ENCODE data around the gene CD300H. TPM values are rescaled to one million over a fixed set of nuclear protein-coding genes. Genes with fewer than 3 reads are reported as not detected.
"Not testable (repeated sequence)": the region's sequence is repeated elsewhere in the genome, so short reads cannot be mapped to it uniquely, and the experiment has no call there.

The CD300H gene
- total RNA-seq, 2 donors from 2014 or later: not detected

DNA sequence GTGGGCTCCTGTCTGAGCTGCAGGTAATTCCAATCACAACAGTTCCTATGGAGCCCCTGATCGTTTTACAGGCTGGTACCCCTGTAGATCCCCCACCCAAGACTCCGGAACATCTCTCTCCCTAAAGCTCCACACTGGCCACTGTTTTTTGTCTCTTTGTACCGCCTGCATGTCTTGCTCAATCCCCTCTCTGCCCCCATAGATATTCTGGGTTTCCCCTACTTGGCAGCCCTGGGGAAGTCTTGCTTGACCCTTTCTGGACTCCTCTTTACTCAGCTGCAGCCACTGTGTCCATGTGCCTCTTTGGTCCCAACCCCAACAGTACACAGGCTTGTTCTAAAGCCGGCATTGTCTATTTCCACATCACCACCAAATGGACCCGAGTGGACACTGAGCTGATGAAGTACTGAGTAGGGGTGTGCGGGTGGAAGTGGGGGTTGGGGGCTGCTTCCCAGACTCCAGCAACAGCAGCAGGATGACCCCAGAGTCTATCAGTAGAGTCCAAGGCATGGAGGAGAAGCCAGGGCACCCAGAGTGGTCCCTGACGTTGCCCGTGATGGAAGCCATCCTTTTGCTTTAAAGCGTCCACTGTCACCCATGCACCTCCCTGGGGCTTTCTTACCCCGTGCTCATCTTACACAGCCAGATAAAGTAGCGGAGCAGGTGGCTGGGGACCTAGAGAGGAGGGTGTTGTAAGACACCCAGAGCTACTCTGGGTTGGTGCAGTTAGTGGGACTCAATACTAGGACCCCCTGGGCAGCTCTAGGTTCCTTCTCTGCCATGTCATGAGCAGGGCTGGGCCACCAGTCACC lies 42.5 kb downstream of the CD300H start:
- Mint-ChIP-seq H3K4me1 (ENCODE audit: low read depth in 2 of 2) (peaks cover 19 to 49% of the 10 kb centered on the region in 2 donors), H3K4me3 (no peak overlapping the region), H3K27me3 (no peaks in the 10 kb centered on the region), H3K36me3 (no peaks in the 10 kb centered on the region), H3K27ac (no peak overlapping the region), H3K9me3 (no peaks in the 10 kb centered on the region)
- no peak for ATAC-seq
- DNase-seq (ENCODE audit: low spot score): no peak

DNA sequence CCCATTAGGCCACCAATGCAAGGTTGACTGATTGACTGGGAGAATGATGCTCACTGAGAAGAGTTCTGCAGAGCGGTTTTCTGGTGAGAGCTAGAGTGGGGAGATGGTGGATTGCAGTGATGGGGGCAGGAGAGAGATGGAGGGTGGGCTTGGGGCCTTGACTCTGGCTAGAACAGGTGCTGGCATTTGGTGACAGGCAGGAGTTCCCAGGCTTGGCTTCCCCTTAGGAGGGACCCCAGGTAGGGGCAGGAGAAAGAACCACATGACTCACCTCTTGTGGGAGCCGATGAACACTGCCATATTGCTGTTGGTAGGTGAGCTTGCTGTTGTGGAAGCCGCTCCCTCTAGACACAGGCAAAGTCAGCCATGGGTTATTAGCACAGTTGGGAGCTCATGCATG lies 44.0 kb downstream of the CD300H start:
- Mint-ChIP-seq H3K36me3 (peaks cover 5% of the 10 kb centered on the region), H3K27me3 (no peaks in the 10 kb centered on the region), H3K4me3 (no peak overlapping the region), H3K27ac (no peak overlapping the region), H3K9me3 (no peaks in the 10 kb centered on the region), H3K4me1 (ENCODE audit: low read depth in 2 of 2) (peaks cover 23 to 42% of the 10 kb centered on the region in 2 donors)
- ATAC-seq (no peak), DNase-seq (ENCODE audit: low spot score) (no peak)

DNA sequence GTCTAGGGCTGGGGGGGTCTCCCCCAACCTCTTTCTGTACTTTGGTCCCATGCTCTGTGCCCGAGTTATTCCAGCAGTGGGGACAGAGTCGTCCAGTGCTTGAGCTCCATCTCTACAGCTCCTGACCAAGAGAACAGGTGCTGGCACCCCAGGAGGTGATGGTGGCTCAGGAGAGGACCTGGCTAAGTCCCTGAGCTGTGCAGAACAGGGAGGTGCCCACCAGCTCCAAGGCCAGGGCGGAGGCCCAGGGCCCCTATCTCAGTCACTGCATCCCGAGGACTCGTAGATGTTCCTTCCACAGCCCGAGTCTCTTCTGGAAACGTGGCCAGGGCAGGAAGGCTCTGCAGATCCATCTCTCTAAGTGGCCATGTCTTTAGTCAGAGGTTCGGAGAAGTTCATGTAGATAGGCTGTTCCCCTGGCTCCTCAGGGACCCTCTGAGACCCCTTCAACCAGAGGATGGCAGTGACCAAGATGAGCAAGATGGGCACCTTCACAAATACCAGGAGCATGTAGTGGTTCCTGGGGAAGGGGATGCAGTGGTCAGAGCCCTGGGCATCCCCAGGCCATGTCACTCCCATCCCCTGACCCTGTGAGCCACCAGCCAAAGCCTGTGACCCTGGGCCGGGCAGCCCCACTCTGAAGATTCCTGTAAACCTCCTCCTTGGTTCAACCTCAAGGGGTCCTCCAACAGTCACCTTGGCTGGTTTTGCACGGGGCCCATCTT lies 44.8 kb downstream of the CD300H start:
- Mint-ChIP-seq H3K9me3 (no peaks in the 10 kb centered on the region), H3K36me3 (peaks cover 5% of the 10 kb centered on the region)
- no peak for ATAC-seq

DNA sequence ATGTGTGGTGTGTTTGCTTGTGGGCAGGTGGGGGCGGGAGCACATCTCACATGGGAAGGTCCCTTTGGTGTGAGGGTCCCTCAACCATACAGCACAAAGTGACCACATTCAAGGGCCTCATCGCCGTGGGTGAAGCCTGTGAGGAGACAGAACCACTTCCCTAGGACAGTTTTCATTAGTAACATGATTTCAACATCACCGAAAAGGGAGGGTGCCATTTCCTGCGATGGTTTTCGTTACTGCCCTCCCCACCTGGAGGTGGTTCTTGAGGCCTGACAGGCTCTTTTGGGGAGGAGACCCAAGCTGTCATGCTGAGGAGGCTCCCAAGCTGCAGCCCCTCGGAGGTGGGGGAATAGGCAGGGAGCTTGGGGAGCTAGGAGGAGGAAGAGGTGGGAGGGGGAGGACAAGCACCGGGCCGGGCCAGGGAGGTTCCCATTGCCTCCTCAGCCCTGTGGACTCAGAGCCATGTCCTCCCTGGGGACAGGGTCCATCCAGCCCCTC lies 45.6 kb downstream of the CD300H start:
- Mint-ChIP-seq H3K9me3 (no peaks in the 10 kb centered on the region), H3K4me1 (ENCODE audit: low read depth in 2 of 2) (peaks cover 23 to 33% of the 10 kb centered on the region in 2 donors), H3K36me3 (peaks cover 5% of the 10 kb centered on the region), H3K27me3 (no peaks in the 10 kb centered on the region), H3K27ac (peak overlapping the region; percentile 59 to 81), H3K4me3 (peak overlapping the region; percentile 22)
- peak; percentile 81 for DNase-seq (ENCODE audit: low spot score)
- peak; percentile 81 to 89 for ATAC-seq

More for the DNA sequence above, 44.8 kb downstream of the CD300H start:
- no peak for DNase-seq (ENCODE audit: low spot score)
- H3K27ac Mint-ChIP-seq: peak overlapping the region in 1 of 2 donors; percentile 81
- peaks cover 23 to 40% of the 10 kb centered on the region in 2 donors for H3K4me1 Mint-ChIP-seq (ENCODE audit: low read depth in 2 of 2)
- H3K27me3 Mint-ChIP-seq: no peaks in the 10 kb centered on the region
- H3K4me3 Mint-ChIP-seq: no peak overlapping the region

DNA sequence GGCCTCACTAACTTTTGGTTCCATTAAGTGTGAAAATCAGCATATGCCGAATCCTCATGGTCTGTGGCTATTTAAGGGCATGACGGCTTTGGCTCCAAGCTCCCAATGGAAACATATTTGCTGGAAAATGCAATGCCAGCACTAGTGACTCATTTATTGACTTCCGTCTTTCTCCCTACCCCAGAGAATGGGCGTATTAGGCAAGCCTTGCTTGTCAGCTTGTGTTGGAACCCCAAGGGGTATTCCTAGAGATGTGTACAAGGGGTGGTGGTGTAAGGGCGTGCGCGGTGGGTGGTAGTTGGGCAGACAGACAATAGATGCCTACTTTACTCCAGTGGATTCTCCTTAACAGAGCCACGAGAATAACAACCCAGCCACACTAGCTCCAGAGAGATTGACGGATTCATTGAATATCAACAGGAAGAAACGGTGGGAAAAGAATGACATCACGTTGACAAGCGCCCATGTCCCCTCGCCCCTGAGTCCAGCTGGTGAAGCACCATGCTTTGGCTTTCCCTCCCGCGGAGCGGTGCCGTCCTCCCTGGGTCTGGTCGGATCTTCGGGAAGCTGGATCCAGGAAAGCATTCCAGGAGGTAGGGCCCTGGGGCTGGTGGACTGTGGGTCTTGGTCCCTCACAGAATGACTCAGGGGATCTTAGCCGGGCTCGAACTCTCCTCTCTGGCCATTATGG lies 46.4 kb downstream of the CD300H start:
- peak overlapping the region; percentile 59 to 81 for H3K27ac Mint-ChIP-seq
- H3K27me3 Mint-ChIP-seq: no peaks in the 10 kb centered on the region
- peaks cover 23 to 33% of the 10 kb centered on the region in 2 donors for H3K4me1 Mint-ChIP-seq (ENCODE audit: low read depth in 2 of 2)
- ATAC-seq: no peak
- no peak for DNase-seq (ENCODE audit: low spot score)
- peaks cover 5% of the 10 kb centered on the region for H3K36me3 Mint-ChIP-seq
- peak overlapping the region; percentile 22 for H3K4me3 Mint-ChIP-seq
- no peaks in the 10 kb centered on the region for H3K9me3 Mint-ChIP-seq

DNA sequence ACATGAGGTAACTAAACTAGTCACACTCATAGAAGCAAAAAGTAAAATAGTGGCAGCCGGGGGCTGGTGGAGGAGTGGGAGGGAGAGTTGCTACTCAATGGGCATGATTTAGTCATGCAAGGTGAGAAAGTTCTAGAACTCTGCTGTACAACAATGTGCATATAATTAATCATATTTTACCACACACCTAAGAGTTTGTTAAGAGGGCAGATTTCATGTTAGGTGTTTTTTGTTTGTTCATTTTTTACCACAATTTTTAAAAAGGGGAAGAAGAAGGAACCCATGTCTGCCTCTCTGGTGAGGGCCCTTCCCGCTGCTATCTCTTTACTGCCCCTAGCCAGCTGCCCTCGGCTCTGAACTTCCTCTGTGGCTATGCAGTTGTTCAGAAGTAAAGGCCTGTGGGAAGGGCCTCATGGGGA lies 47.3 kb downstream of the CD300H start:
- Mint-ChIP-seq H3K9me3 (no peaks in the 10 kb centered on the region), H3K36me3 (peaks cover 5% of the 10 kb centered on the region), H3K27ac (peak overlapping the region; percentile 19 to 63), H3K27me3 (no peaks in the 10 kb centered on the region), H3K4me1 (ENCODE audit: low read depth in 2 of 2) (peaks cover 27 to 30% of the 10 kb centered on the region in 2 donors), H3K4me3 (no peak overlapping the region)
- DNase-seq (ENCODE audit: low spot score) (no peak), ATAC-seq (peak; percentile 20 to 44)

DNA sequence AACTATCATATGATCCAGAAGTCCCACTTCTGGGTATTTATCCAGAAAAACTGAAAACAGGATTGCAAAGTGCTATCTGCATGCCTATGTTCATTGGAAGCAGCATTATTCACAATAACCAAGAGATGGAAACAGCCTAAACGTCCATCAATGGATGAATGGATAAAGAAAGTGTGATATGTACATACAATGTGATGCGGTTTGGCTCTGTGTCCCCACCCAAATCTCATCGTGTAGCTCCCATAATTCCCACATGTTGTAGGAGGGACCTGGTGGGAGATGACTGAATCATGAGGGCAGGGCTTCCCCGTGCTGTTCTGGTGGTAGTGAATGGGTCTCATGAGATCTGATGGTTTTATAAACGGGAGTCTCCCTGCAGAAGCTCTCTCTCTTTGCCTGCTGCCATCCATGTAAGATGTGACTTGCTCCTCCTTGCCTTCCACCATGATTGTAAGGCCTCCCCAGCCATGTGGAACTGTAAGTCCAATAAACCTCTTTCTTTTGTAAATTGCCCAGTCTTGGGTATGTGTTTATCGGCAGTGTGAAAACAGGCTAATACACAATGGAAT lies 48.8 kb downstream of the CD300H start:
- Mint-ChIP-seq H3K4me1 (ENCODE audit: low read depth in 2 of 2) (peaks cover 37 to 41% of the 10 kb centered on the region in 2 donors), H3K9me3 (peaks cover 10% of the 10 kb centered on the region), H3K36me3 (peaks cover 16% of the 10 kb centered on the region), H3K27me3 (peaks cover 0 to 11% of the 10 kb centered on the region in 2 donors)
- not testable (repeated sequence) for H3K4me3 Mint-ChIP-seq; DNase-seq (ENCODE audit: low spot score); H3K27ac Mint-ChIP-seq; ATAC-seq

DNA sequence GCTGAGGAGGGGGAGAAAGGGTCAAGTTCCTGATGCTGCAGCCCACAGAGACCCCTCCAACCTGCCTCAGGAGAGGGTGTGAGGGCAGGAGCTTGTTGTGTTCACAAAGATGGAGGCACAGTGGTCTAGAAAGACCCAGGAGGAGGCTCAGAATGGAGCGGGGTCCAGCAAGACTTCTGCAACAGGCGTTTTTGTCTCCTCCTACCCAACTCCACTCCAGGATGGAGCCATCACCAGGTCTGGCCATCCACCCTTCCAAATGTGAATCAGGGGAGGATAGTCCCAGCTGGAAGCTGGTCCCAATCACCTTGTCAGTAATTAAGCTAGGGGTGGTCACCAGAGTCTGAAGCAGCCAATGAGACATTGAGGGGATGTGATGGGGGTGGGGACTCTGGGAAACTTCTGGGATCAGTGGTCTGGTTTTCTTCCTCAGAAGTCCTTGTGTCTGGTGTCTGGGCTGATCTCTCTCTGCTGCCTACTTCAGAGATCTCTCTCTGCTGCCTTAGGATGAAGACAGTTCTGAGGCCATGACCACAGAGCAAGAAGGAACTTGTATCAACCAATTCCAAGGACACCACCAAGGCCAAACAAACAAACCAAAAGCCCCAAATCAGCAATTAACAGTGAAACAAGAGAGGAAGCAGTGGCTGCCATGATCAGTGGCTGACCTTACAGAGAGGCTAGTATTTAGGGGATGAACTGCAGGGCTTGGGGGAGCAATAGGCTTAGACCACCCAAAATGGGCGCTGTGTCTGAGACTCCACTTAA lies 50.6 kb downstream of the CD300H start:
- Mint-ChIP-seq H3K27me3 (peaks cover 0 to 11% of the 10 kb centered on the region in 2 donors), H3K4me3 (no peak overlapping the region), H3K36me3 (peaks cover 16% of the 10 kb centered on the region), H3K4me1 (ENCODE audit: low read depth in 2 of 2) (peaks cover 31 to 49% of the 10 kb centered on the region in 2 donors), H3K27ac (no peak overlapping the region), H3K9me3 (peaks cover 10% of the 10 kb centered on the region)
- ATAC-seq (no peak), DNase-seq (ENCODE audit: low spot score) (no peak)

DNA sequence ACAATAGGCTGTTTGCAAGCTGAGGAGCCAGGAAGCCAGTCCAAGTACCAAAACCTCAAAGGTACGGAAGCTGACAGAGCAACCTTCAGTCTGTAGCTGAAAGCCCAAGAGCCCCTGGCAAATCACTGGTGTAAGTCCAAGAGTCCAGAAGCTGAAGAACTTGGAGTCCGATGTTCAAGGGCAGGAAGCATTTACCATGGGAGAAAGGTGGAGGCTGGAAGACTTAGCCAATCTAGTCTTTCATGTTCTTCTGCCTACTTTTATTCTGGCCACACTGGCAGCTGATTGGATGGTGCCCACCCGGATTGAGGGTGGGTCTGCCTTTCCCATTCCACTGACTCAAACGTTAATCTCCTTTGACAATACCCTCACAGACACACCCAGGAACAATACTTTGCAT lies 51.4 kb downstream of the CD300H start:
- no peak for DNase-seq (ENCODE audit: low spot score)
- Mint-ChIP-seq H3K4me3 (no peak overlapping the region), H3K36me3 (peaks cover 16% of the 10 kb centered on the region), H3K27ac (no peak overlapping the region), H3K9me3 (peaks cover 10% of the 10 kb centered on the region), H3K4me1 (ENCODE audit: low read depth in 2 of 2) (peaks cover 23 to 41% of the 10 kb centered on the region in 2 donors), H3K27me3 (peaks cover 0 to 11% of the 10 kb centered on the region in 2 donors)
- no peak for ATAC-seq

DNA sequence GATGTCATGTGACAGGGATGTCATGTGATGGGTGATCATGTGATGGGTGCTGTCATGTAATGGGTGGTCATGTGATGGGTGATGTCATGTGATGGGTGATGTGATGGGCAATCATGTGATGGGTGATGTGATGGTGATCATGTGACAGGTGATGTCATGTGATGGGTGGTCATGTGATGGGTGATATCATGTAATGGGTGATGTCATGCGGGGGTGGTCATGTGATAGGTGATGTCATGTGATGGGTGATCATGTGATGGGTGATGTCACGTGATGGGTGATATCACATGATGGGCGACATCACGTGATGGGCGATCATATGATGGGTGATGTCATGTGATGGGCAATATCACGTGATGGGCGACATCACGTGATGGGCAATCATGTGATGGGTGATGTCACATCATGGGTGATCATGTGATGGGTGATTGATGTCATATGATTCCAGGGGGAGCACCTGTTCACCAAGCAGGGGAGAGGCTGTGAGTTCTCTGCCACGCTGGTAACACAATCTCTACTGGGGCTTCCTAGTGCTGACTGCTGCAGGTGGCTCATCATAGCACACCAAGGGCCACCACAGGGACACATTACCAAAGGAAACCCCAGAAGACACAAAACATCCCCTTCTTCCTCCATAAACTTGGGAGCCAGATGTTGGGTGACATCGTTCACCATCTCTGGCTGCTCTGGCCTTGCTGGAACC lies 52.5 kb downstream of the CD300H start:
- peaks cover 10% of the 10 kb centered on the region for H3K9me3 Mint-ChIP-seq
- peak; percentile 48 to 83 for ATAC-seq
- peaks cover 16 to 31% of the 10 kb centered on the region in 2 donors for H3K4me1 Mint-ChIP-seq (ENCODE audit: low read depth in 2 of 2)

DNA sequence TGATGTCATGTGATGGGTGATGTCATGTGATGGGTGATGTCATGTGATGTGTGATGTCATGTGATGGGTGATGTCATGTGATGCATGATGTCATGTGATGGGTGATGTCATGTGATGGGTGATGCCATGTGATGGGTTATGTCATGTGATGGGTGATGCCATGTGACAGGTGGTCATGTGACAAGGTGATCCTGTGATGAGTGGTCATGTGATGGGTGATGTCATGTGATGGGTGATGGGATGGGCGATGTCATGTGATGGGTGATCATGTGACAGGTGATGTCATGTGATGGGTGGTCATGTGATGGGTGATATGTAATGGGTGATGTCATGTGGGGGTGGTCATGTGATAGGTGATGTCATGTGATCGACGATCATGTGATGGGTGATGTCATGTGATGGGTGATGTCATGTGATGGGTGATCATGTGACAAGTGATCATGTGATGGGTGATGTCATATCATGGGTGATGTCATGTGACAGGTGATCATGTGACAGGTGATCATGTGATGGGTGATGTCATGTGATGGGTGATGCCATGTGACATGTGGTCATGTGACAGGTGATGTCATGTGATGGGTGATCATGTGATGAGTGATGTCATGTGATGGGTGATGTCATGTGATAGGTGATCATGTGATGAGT lies 53.2 kb downstream of the CD300H start:
- H3K4me1 Mint-ChIP-seq (ENCODE audit: low read depth in 2 of 2): peaks cover 15 to 27% of the 10 kb centered on the region in 2 donors

More for the DNA sequence above, 52.5 kb downstream of the CD300H start:
- H3K27ac Mint-ChIP-seq: peak overlapping the region; percentile 90 to 97
- DNase-seq (ENCODE audit: low spot score): no peak
- peaks cover 16% of the 10 kb centered on the region for H3K36me3 Mint-ChIP-seq
- peak overlapping the region; percentile 52 for H3K4me3 Mint-ChIP-seq
- peaks cover 0 to 11% of the 10 kb centered on the region in 2 donors for H3K27me3 Mint-ChIP-seq

More for the DNA sequence above, 53.2 kb downstream of the CD300H start:
- DNase-seq (ENCODE audit: low spot score): no peak
- Mint-ChIP-seq H3K36me3 (peaks cover 16% of the 10 kb centered on the region), H3K9me3 (peaks cover 10% of the 10 kb centered on the region), H3K27me3 (peaks cover 0 to 11% of the 10 kb centered on the region in 2 donors), H3K27ac (peak overlapping the region; percentile 90 to 97), H3K4me3 (peak overlapping the region; percentile 52)
- peak; percentile 42 to 80 for ATAC-seq

Measured in natural killer cell treated with Interleukin-12 subunit alpha and Interleukin-12 subunit beta and Interleukin-15 and Interleukin-18, amount 100 ng/mL, for 72 hours (primary cell).